SW 1271 (cell line): ENCODE results near the gene C14orf180.
"Not testable (repeated sequence)": the region's sequence is repeated elsewhere in the genome, so short reads cannot be mapped to it uniquely, and the experiment has no call there.

ENCODE experiments used
- DNase-seq, 2 experiments: peaks; one replicate each; lab custom pipeline; 2025; lab: John Stamatoyannopoulos, UW

Gene C14orf180

GRCh38 chr14:104578321-104578720, 1.2 kb upstream of the C14orf180 start:
- DNase-seq = no peak

GRCh38 chr14:104579939-104580338, 375 bp downstream of the C14orf180 start:
- not testable (repeated sequence) for DNase-seq

- no peak for DNase-seq
Measured at GRCh38 chr14:104580961-104581360, 1.4 kb downstream of the C14orf180 start.

GRCh38 chr14:104581521-104581920, 2.0 kb downstream of the C14orf180 start:
- DNase-seq = no peak

GRCh38 chr14:104582005-104582404, 2.4 kb downstream of the C14orf180 start:
- no peak for DNase-seq

GRCh38 chr14:104582662-104583061, 3.1 kb downstream of the C14orf180 start:
- no peak for DNase-seq

GRCh38 chr14:104583424-104584306, 4.1 kb downstream of the C14orf180 start:
- no peak for DNase-seq

- no peak for DNase-seq
Measured at GRCh38 chr14:104584557-104584956, 5.0 kb downstream of the C14orf180 start.

- no peak for DNase-seq
Measured at GRCh38 chr14:104585966-104586697, 6.6 kb downstream of the C14orf180 start.

GRCh38 chr14:104586832-104587620, 7.5 kb downstream of the C14orf180 start:
- DNase-seq = no peak

- DNase-seq = no peak
Measured at GRCh38 chr14:104587641-104588040, 8.1 kb downstream of the C14orf180 start.

GRCh38 chr14:104588066-104588857, 8.7 kb downstream of the C14orf180 start:
- no peak for DNase-seq

GRCh38 chr14:104589338-104590195, 10.0 kb downstream of the C14orf180 start:
- no peak for DNase-seq

- DNase-seq = no peak
Measured at GRCh38 chr14:104590240-104590965, 10.8 kb downstream of the C14orf180 start.

GRCh38 chr14:104591031-104591430, 11.5 kb downstream of the C14orf180 start:
- DNase-seq = no peak

- no peak for DNase-seq
Measured at GRCh38 chr14:104591506-104592291, 12.1 kb downstream of the C14orf180 start.

GRCh38 chr14:104592292-104592672, 12.7 kb downstream of the C14orf180 start:
- DNase-seq = no peak

GRCh38 chr14:104592785-104593184, 13.2 kb downstream of the C14orf180 start:
- DNase-seq = no peak

- DNase-seq = no peak
Measured at GRCh38 chr14:104593241-104593701, 13.7 kb downstream of the C14orf180 start.
